Lower lobe of right lung (tissue), 2 donors: Measurements from ENCODE around the gene FCSK. TPM values are rescaled to one million over a fixed set of nuclear protein-coding genes. Genes with fewer than 3 reads are reported as not detected.

Source experiments
- ATAC-seq, 2 donors: fragments of 200-7000 bp; cut with Tn5 transposase; one replicate each; pipeline ENCODE4 v1.9.1; 2020 to 2022; ENCODE audit warnings: mild to moderate bottlenecking in 2 of 2, moderate library complexity in 2 of 2
- DNase-seq: peaks from one replicate; pipeline ENCODE4 v3.0.0-alpha.2; 2020
- H3K27ac ChIP-seq: fragments of 200-600 bp; one replicate; pipeline ENCODE4 v1.8.0; 2022
- H3K27me3 ChIP-seq: fragments of 200-600 bp; one replicate; pipeline ENCODE4 v1.8.0; 2022; ENCODE audit warnings: low read depth
- H3K36me3 ChIP-seq: fragments of 200-600 bp; one replicate; pipeline ENCODE4 v1.8.0; 2022; ENCODE audit warnings: mild to moderate bottlenecking
- H3K4me1 ChIP-seq: fragments of 200-600 bp; one replicate; pipeline ENCODE4 v1.8.0; 2022
- H3K4me3 ChIP-seq: fragments of 200-600 bp; one replicate; pipeline ENCODE4 v1.8.0; 2022; ENCODE audit warnings: mild to moderate bottlenecking
- H3K9me3 ChIP-seq: fragments of 200-600 bp; one replicate; pipeline ENCODE4 v1.8.0; 2022
- intact Hi-C: fragments of 100-400 bp; cut with DNase I; formaldehyde crosslinking; loops from one replicate; pipeline ENCODE4 v1.11.0; 2022
- total RNA-seq: library from RNA; stranded (reverse); fragmentation: NEBNext Ultra II Directional; extraction: Animal tissue kit (Norgen Biotek cat#: 25700); gene quantifications from one replicate; pipeline ENCODE4 v1.2.1, GENCODE V29; 2021
- TF ChIP-seq, protein P1 (sequence below): fragments of 200-600 bp; IDR thresholded peaks from one replicate; pipeline ENCODE4 v1.8.0; 2022; ENCODE audit warnings: antibody characterized with exemption, mild to moderate bottlenecking
- donor health status: DM: no; HTN: yes; CAD: no; lungs with severe emphysema.

FCSK gene
- total RNA-seq, 1 donor from 2014 or later = 23.8 TPM

DNA sequence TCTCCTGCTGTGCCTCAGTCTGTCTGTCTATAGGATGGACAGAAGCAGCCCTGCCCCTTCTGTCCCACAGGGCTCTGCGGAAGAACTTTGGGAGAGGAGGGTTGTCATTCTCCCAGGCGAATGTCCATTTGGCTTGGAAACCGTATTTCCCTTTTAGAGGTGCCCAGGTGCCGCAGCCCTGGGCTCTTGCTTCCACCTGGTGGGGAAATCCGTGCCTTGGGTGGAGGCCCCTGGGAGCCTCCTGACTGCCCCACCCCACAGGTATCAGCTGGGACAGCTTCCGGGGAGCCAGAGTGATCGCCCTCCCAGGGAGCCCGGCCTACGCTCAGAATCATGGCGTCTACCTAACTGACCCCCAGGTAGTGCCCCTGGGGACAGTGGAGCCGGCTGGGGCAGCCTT lies 12.7 kb downstream of the FCSK start:
- H3K4me3 ChIP-seq = no peak overlapping the region
- H3K27me3 ChIP-seq = no peaks in the 10 kb centered on the region
- peaks cover 51% of the 10 kb centered on the region for H3K36me3 ChIP-seq
- no peak for DNase-seq
- TF ChIP-seq, protein P1, sequence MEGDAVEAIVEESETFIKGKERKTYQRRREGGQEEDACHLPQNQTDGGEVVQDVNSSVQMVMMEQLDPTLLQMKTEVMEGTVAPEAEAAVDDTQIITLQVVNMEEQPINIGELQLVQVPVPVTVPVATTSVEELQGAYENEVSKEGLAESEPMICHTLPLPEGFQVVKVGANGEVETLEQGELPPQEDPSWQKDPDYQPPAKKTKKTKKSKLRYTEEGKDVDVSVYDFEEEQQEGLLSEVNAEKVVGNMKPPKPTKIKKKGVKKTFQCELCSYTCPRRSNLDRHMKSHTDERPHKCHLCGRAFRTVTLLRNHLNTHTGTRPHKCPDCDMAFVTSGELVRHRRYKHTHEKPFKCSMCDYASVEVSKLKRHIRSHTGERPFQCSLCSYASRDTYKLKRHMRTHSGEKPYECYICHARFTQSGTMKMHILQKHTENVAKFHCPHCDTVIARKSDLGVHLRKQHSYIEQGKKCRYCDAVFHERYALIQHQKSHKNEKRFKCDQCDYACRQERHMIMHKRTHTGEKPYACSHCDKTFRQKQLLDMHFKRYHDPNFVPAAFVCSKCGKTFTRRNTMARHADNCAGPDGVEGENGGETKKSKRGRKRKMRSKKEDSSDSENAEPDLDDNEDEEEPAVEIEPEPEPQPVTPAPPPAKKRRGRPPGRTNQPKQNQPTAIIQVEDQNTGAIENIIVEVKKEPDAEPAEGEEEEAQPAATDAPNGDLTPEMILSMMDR = no peak
- intact Hi-C loops = no loop called here
- peak in 1 of 2 donors; percentile 19 for ATAC-seq
- no peaks in the 10 kb centered on the region for H3K9me3 ChIP-seq
- no peaks in the 10 kb centered on the region for H3K4me1 ChIP-seq
- H3K27ac ChIP-seq = no peak overlapping the region

DNA sequence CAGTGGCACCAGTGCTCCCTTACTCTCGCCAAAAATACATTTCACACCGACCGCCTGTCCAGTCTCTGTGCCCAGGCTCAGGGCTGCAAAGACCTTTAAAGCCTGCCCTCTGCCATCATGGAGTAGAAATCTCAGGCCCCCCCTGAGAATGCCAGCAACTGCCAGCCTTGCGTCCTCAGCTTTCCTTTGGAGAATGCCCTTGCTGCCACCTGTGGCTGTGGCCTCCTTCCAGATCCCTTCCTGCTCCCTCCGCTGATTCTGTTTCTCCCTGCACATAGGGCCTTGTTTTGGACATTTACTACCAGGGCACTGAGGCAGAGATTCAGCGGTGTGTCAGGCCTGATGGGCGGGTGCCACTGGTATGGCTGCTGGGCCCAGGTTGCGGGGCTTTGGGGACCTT lies 13.2 kb downstream of the FCSK start:
- DNase-seq = no peak
- H3K9me3 ChIP-seq = no peaks in the 10 kb centered on the region
- no peaks in the 10 kb centered on the region for H3K4me1 ChIP-seq
- no peak for ATAC-seq
- intact Hi-C loops = no loop called here
- no peaks in the 10 kb centered on the region for H3K27me3 ChIP-seq
- TF ChIP-seq, protein P1 = no peak
- peaks cover 53% of the 10 kb centered on the region for H3K36me3 ChIP-seq
- no peak overlapping the region for H3K27ac ChIP-seq
- no peak overlapping the region for H3K4me3 ChIP-seq

DNA sequence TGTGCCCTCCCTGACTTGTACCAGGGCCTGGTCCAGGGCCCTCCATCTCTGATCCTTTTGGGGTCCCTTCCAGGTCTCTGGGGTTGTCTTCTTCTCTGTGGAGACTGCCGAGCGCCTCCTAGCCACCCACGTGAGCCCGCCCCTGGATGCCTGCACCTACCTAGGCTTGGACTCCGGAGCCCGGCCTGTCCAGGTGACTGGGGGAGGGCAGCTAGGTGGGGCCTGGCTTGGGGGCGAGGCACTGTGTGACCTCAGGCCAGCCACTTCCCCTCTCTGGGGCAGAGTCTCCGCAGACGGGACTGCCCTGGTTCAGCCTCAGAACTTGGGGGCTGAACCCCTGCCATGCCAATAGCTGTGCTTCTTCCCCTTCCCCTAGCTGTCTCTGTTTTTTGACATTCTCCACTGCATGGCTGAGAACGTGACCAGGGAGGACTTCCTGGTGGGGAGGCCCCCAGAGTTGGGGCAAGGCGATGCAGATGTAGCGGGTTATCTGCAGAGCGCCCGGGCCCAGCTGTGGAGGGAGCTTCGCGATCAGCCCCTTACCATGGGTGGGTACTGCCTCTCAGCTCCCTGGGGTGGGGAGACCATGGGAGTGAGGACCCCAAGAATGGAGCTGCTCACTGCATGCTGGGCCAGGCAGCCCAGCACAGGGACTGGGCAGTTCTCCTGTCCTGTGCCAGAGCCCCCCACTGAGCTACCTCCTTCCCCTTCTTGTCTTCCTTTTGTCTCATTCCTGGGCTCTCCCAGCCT lies 14.6 kb downstream of the FCSK start:
- ATAC-seq (no peak), DNase-seq (no peak)
- no peaks in the 10 kb centered on the region for H3K27me3 ChIP-seq
- H3K4me3 ChIP-seq = no peak overlapping the region
- intact Hi-C loops = no loop called here
- H3K27ac ChIP-seq = no peak overlapping the region
- peaks cover 59% of the 10 kb centered on the region for H3K36me3 ChIP-seq
- no peaks in the 10 kb centered on the region for H3K4me1 ChIP-seq
- TF ChIP-seq, protein P1 = no peak
- no peaks in the 10 kb centered on the region for H3K9me3 ChIP-seq

DNA sequence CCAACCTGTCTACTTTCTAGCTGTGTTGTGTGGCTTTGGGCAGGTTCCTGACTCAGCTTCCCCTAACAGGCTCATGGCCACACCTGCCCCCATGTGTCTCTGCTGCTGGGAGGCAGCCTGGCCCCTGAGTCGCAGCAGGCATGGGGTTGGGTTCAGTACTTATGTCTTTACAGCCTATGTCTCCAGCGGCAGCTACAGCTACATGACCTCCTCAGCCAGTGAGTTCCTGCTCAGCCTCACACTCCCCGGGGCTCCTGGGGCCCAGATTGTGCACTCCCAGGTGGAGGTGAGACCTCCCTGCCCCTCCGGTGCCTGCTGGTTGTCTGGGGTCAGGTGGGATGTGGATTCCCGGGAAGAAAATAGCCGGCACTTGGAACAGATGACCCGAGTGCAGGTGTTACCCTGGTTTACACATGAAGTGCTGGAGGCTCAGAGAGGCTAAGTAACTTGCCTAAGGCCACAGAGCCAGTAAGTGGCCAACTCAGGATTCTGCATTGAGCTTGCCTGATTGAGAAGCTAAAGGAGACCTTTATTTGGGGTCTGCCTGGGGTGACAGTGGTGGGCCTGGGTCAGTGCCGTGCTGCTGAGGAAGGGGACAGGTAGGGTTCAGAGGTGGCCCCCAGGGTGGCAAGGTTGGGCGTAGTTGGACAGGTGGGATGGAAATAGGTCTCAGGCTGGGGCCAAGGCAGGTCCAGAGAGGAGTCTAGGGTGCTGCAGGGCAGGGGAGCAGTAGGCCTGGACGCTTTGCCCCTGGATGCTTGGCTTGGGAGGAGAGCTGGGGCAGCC lies 15.9 kb downstream of the FCSK start:
- TF ChIP-seq, protein P1 = no peak
- intact Hi-C loops = no loop called here
- Histone ChIP-seq H3K36me3 (peaks cover 59% of the 10 kb centered on the region), H3K4me3 (no peak overlapping the region), H3K9me3 (no peaks in the 10 kb centered on the region), H3K4me1 (no peaks in the 10 kb centered on the region), H3K27me3 (no peaks in the 10 kb centered on the region), H3K27ac (no peak overlapping the region)
- ATAC-seq = no peak
- no peak for DNase-seq

DNA sequence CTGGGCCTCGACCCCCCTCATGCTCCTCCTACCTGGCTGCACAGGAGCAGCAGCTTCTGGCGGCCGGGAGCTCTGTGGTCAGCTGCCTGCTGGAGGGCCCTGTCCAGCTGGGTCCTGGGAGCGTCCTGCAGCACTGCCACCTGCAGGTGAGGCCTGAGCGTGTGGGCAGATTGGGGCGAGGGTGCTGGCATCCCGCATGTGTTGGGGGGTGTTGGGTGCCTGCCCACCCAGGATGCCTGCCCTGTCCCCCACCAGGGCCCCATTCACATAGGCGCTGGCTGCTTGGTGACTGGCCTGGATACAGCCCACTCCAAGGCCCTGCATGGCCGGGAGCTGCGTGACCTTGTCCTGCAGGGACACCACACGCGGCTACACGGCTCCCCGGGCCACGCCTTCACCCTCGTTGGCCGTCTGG lies 16.5 kb downstream of the FCSK start:
- peaks cover 57% of the 10 kb centered on the region for H3K36me3 ChIP-seq
- peak; percentile 25 to 56 for ATAC-seq

More for the DNA sequence above, 16.5 kb downstream of the FCSK start:
- no peaks in the 10 kb centered on the region for H3K27me3 ChIP-seq
- no peaks in the 10 kb centered on the region for H3K4me1 ChIP-seq
- H3K27ac ChIP-seq = no peak overlapping the region
- no peak overlapping the region for H3K4me3 ChIP-seq
- DNase-seq = no peak
- intact Hi-C loops = no loop called here
- H3K9me3 ChIP-seq = no peaks in the 10 kb centered on the region
- TF ChIP-seq, protein P1 = peak; percentile 28
